ENCODE data around the gene PNKD.

Gene PNKD

GRCh38 chr2:218340656-218341055, 70.3 kb downstream of the PNKD start:
- no peaks in the 10 kb centered on the region for H3K9me3 ChIP-seq (ENCODE audit: insufficient read depth, low read depth, low read length)
- no peak overlapping the region for H3K9ac ChIP-seq (ENCODE audit: low read depth, low read length)
- no peak overlapping the region for H3K27ac ChIP-seq (ENCODE audit: low read depth, low read length)
- 90% methylated on average over 9 of the region's 9 CpGs for WGBS
- H3K4me1 ChIP-seq (ENCODE audit: insufficient read depth, low read length): no peaks in the 10 kb centered on the region
- H3K27me3 ChIP-seq (ENCODE audit: insufficient read depth, low read length): no peaks in the 10 kb centered on the region
- no peak overlapping the region for H3K4me3 ChIP-seq (ENCODE audit: low read length)
- H3K36me3 ChIP-seq (ENCODE audit: insufficient read depth, low read length): no peaks in the 10 kb centered on the region

- H3K27ac ChIP-seq (ENCODE audit: low read depth, low read length): no peak overlapping the region
- WGBS: 91% methylated on average over 8 of the region's 8 CpGs
- H3K4me3 ChIP-seq (ENCODE audit: low read length): no peak overlapping the region
- no peaks in the 10 kb centered on the region for H3K36me3 ChIP-seq (ENCODE audit: insufficient read depth, low read length)
- H3K9me3 ChIP-seq (ENCODE audit: insufficient read depth, low read depth, low read length): no peaks in the 10 kb centered on the region
- H3K4me1 ChIP-seq (ENCODE audit: insufficient read depth, low read length): no peaks in the 10 kb centered on the region
- no peaks in the 10 kb centered on the region for H3K27me3 ChIP-seq (ENCODE audit: insufficient read depth, low read length)
- H3K9ac ChIP-seq (ENCODE audit: low read depth, low read length): no peak overlapping the region
Observed at GRCh38 chr2:218341381-218341780, 71.1 kb downstream of the PNKD start.

- H3K9me3 ChIP-seq (ENCODE audit: insufficient read depth, low read depth, low read length): no peaks in the 10 kb centered on the region
- no peak overlapping the region for H3K9ac ChIP-seq (ENCODE audit: low read depth, low read length)
- no peak overlapping the region for H3K4me3 ChIP-seq (ENCODE audit: low read length)
- 95% methylated on average over 5 of the region's 5 CpGs for WGBS
- H3K4me1 ChIP-seq (ENCODE audit: insufficient read depth, low read length): no peaks in the 10 kb centered on the region
- no peak overlapping the region for H3K27ac ChIP-seq (ENCODE audit: low read depth, low read length)
- no peaks in the 10 kb centered on the region for H3K36me3 ChIP-seq (ENCODE audit: insufficient read depth, low read length)
- H3K27me3 ChIP-seq (ENCODE audit: insufficient read depth, low read length): no peaks in the 10 kb centered on the region
Observed at GRCh38 chr2:218342837-218343236, 72.5 kb downstream of the PNKD start.

- Histone ChIP-seq H3K27ac (ENCODE audit: low read depth, low read length) (no peak overlapping the region), H3K27me3 (ENCODE audit: insufficient read depth, low read length) (no peaks in the 10 kb centered on the region), H3K9me3 (ENCODE audit: insufficient read depth, low read depth, low read length) (no peaks in the 10 kb centered on the region), H3K4me3 (ENCODE audit: low read length) (no peak overlapping the region), H3K9ac (ENCODE audit: low read depth, low read length) (no peak overlapping the region), H3K4me1 (ENCODE audit: insufficient read depth, low read length) (no peaks in the 10 kb centered on the region), H3K36me3 (ENCODE audit: insufficient read depth, low read length) (no peaks in the 10 kb centered on the region)
- 84% methylated on average over 3 of the region's 3 CpGs for WGBS
Observed at GRCh38 chr2:218343591-218343990, 73.3 kb downstream of the PNKD start.

- H3K4me3 ChIP-seq (ENCODE audit: low read length): no peak overlapping the region
- WGBS: 95% methylated on average over 12 of the region's 12 CpGs
- no peaks in the 10 kb centered on the region for H3K4me1 ChIP-seq (ENCODE audit: insufficient read depth, low read length)
- no peaks in the 10 kb centered on the region for H3K36me3 ChIP-seq (ENCODE audit: insufficient read depth, low read length)
- no peak overlapping the region for H3K9ac ChIP-seq (ENCODE audit: low read depth, low read length)
- no peaks in the 10 kb centered on the region for H3K9me3 ChIP-seq (ENCODE audit: insufficient read depth, low read depth, low read length)
- H3K27me3 ChIP-seq (ENCODE audit: insufficient read depth, low read length): no peaks in the 10 kb centered on the region
- H3K27ac ChIP-seq (ENCODE audit: low read depth, low read length): no peak overlapping the region
Observed at GRCh38 chr2:218344090-218344754, 73.9 kb downstream of the PNKD start.

- Histone ChIP-seq H3K36me3 (ENCODE audit: insufficient read depth, low read length) (no peaks in the 10 kb centered on the region), H3K27ac (ENCODE audit: low read depth, low read length) (no peak overlapping the region), H3K9ac (ENCODE audit: low read depth, low read length) (no peak overlapping the region), H3K9me3 (ENCODE audit: insufficient read depth, low read depth, low read length) (no peaks in the 10 kb centered on the region), H3K4me1 (ENCODE audit: insufficient read depth, low read length) (no peaks in the 10 kb centered on the region), H3K27me3 (ENCODE audit: insufficient read depth, low read length) (no peaks in the 10 kb centered on the region), H3K4me3 (ENCODE audit: low read length) (no peak overlapping the region)
- 93% methylated on average over 21 of the region's 22 CpGs for WGBS
Observed at GRCh38 chr2:218344755-218345417, 74.6 kb downstream of the PNKD start.

- no peak overlapping the region for H3K27ac ChIP-seq (ENCODE audit: low read depth, low read length)
- H3K4me3 ChIP-seq (ENCODE audit: low read length): no peak overlapping the region
- H3K4me1 ChIP-seq (ENCODE audit: insufficient read depth, low read length): no peaks in the 10 kb centered on the region
- H3K9ac ChIP-seq (ENCODE audit: low read depth, low read length): no peak overlapping the region
- 94% methylated on average over 12 of the region's 12 CpGs for WGBS
- no peaks in the 10 kb centered on the region for H3K9me3 ChIP-seq (ENCODE audit: insufficient read depth, low read depth, low read length)
- no peaks in the 10 kb centered on the region for H3K36me3 ChIP-seq (ENCODE audit: insufficient read depth, low read length)
- no peaks in the 10 kb centered on the region for H3K27me3 ChIP-seq (ENCODE audit: insufficient read depth, low read length)
Observed at GRCh38 chr2:218345491-218346236, 75.3 kb downstream of the PNKD start.

- H3K9ac ChIP-seq (ENCODE audit: low read depth, low read length): no peak overlapping the region
- H3K9me3 ChIP-seq (ENCODE audit: insufficient read depth, low read depth, low read length): peaks cover 9% of the 10 kb centered on the region; the same call in 1 of the 2 replicates
- H3K27ac ChIP-seq (ENCODE audit: low read depth, low read length): no peak overlapping the region
- H3K4me1 ChIP-seq (ENCODE audit: insufficient read depth, low read length): no peaks in the 10 kb centered on the region
- H3K27me3 ChIP-seq (ENCODE audit: insufficient read depth, low read length): no peaks in the 10 kb centered on the region
- no peaks in the 10 kb centered on the region for H3K36me3 ChIP-seq (ENCODE audit: insufficient read depth, low read length)
- H3K4me3 ChIP-seq (ENCODE audit: low read length): no peak overlapping the region
- 98% methylated on average over 4 of the region's 5 CpGs for WGBS
Observed at GRCh38 chr2:218347172-218347571, 76.9 kb downstream of the PNKD start.

- Histone ChIP-seq H3K9ac (ENCODE audit: low read depth, low read length) (no peak overlapping the region), H3K36me3 (ENCODE audit: insufficient read depth, low read length) (no peaks in the 10 kb centered on the region), H3K9me3 (ENCODE audit: insufficient read depth, low read depth, low read length) (peaks cover 9% of the 10 kb centered on the region; the same call in 1 of the 2 replicates), H3K27me3 (ENCODE audit: insufficient read depth, low read length) (no peaks in the 10 kb centered on the region), H3K4me1 (ENCODE audit: insufficient read depth, low read length) (peaks cover 7% of the 10 kb centered on the region; the same call in 1 of the 2 replicates), H3K4me3 (ENCODE audit: low read length) (no peak overlapping the region), H3K27ac (ENCODE audit: low read depth, low read length) (no peak overlapping the region)
- 95% methylated on average over 14 of the region's 14 CpGs for whole genome bisulfite sequencing
Observed at GRCh38 chr2:218354045-218354444, 83.7 kb downstream of the PNKD start.

GRCh38 chr2:218354850-218355443, 84.6 kb downstream of the PNKD start:
- Histone ChIP-seq H3K4me1 (ENCODE audit: insufficient read depth, low read length) (peaks cover 7% of the 10 kb centered on the region; the same call in 1 of the 2 replicates), H3K4me3 (ENCODE audit: low read length) (no peak overlapping the region), H3K9ac (ENCODE audit: low read depth, low read length) (no peak overlapping the region), H3K27ac (ENCODE audit: low read depth, low read length) (no peak overlapping the region), H3K36me3 (ENCODE audit: insufficient read depth, low read length) (no peaks in the 10 kb centered on the region), H3K9me3 (ENCODE audit: insufficient read depth, low read depth, low read length) (peaks cover 9% of the 10 kb centered on the region; the same call in 1 of the 2 replicates), H3K27me3 (ENCODE audit: insufficient read depth, low read length) (no peaks in the 10 kb centered on the region)
- WGBS: 95% methylated on average over 20 of the region's 20 CpGs

Data from HUES64 (cell line).